HG02981 (cell line): ENCODE data around the gene MOB3B.
"Not testable (repeated sequence)": the region's sequence is repeated elsewhere in the genome, so short reads cannot be mapped to it uniquely, and the experiment has no call there.

ENCODE experiments used
- ATAC-seq: cut with Tn5 transposase; IDR thresholded peaks from one replicate; pipeline ENCODE4 v1.9.1; 2021; ENCODE audit warnings: mild to moderate bottlenecking, moderate library complexity; ENCODE audit not compliant: unreplicated experiment

The MOB3B gene

GRCh38 chr9:27426511-27427271 lies 102.9 kb downstream of the MOB3B start:
- ATAC-seq, result no peak

DNA sequence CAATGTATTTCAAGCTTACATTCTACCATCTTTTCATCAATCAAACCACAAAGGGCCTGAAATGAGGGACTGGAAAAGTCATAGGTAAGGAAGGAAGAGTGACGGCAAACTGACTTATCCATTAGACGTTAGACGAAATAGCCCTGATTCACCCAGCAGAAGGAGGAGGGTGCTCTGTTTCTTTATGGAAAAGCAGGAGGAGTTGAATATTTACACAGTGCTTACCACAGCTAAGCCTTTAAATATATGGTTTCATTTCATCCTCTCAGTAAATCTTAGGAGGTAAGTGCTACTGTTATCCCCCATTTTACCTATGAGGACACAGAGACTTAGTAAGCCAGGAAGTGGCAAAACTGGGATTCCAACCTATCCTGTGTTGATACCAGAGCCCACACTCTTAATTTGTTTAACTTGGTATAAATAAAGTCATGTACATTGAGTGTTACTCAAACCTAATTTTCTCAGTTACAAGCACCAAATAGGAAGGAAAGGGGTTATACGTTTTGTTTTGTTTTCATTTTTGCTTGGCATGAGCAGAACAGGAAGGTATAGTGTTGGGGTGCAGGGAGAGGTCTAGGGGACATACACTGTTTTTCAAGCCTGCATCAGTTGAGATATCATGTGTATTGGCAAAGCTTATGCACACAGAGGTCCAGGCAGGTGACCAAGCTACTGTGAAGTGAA lies 103.6 kb downstream of the MOB3B start:
- no peak for ATAC-seq

- ATAC-seq, result no peak
These were observed 105.5 kb downstream of the MOB3B start for GRCh38 chr9:27423915-27424710.

DNA sequence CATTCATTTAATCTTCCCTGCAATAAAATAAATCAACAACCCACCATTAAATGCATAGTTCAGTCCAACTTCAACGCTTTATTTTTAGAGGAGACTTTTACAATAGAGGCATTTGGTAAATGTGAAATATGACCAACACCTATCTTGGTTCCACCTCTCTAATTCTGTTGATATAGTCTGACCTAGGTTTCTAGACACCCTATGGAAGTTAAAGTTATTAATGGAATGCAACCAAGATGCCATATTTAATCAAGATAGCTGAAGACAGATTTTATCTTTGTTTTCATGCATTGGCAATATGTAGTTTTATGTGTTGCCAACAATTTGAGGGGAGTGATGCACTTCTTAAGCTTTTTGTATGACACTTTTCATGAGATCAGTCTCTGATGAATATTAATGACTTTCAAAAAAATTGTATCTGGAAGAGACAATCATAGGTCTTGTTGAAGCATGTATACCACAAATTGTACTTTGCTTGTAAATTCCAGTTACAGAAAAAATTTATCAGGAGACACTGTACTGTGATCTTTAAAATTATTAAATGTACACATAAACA lies 107.3 kb downstream of the MOB3B start:
- no peak for ATAC-seq

GRCh38 chr9:27421577-27421976 lies 108.0 kb downstream of the MOB3B start:
- ATAC-seq, result no peak

GRCh38 chr9:27419558-27419957 lies 110.1 kb downstream of the MOB3B start:
- ATAC-seq, result not testable (repeated sequence)

GRCh38 chr9:27414220-27414761 lies 115.3 kb downstream of the MOB3B start:
- ATAC-seq, result no peak

- no peak for ATAC-seq
These were observed 115.9 kb downstream of the MOB3B start for GRCh38 chr9:27413511-27414219.

DNA sequence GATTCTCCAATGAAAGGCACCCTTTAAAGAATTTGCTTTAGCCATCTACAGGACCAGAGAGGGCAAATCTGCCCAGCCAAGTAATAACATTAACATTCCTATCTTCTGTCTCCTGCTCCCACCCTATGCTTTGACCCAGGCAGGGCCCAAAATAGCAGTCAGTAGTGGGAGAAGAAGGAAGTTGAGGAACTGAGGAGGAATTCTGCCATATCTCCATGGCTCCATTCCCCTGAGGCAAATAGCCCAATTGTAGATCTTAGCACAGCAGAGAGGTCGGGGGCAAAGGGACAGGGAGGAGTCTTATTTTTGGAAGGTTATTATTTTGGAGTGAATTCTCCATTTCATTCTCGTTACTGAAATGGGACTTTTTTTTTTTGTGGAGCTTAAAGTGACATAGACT lies 116.7 kb downstream of the MOB3B start:
- no peak for ATAC-seq

DNA sequence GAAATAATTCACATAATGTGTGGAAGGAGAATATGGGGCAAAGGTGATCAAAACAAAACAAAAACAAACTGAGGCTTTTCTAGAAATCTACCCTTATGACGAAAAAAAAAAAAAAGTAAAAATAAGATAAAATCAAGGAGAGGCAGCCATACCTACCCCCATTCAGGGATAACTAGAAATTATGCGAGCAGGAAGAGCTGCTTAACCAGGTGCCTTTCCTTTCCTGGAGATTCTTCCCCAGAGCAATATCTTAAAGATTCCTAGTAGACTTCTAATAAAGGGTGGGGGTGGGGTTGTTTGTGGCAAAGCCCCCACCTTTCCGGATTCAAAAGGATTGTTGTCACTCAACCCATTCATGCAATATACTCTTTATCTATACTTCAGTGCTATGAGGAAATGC lies 117.5 kb downstream of the MOB3B start:
- no peak for ATAC-seq

- ATAC-seq, result no peak
These were observed 121.1 kb downstream of the MOB3B start for GRCh38 chr9:27408482-27408881.

- ATAC-seq, result no peak
These were observed 121.6 kb downstream of the MOB3B start for GRCh38 chr9:27408001-27408400.

- ATAC-seq, result no peak
These were observed 122.1 kb downstream of the MOB3B start for GRCh38 chr9:27407491-27407890.

- ATAC-seq, result no peak
These were observed 125.0 kb downstream of the MOB3B start for GRCh38 chr9:27404661-27405060.

GRCh38 chr9:27402626-27403025 lies 127.0 kb downstream of the MOB3B start:
- ATAC-seq, result no peak

- ATAC-seq, result no peak
These were observed 129.2 kb downstream of the MOB3B start for GRCh38 chr9:27400334-27400880.

GRCh38 chr9:27398982-27399653 lies 130.5 kb downstream of the MOB3B start:
- no peak for ATAC-seq

DNA sequence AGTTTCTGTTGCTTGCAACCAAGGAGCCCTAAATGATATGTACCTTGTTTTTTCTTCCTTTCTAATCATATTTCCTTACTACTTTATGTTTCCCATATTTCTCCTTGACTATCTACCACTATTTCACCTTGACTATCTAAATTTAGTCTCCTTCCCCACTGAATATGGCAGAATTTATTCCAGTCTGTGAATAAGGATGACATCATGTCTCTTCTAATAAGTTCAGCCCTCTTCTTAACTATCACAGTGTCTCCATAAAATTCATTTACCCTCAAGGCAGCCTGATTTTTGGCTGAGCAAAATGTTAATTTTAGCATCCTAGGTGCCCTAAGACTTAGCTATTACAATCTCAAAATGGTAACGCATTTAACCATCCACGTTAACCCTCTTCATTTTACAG lies 133.1 kb downstream of the MOB3B start:
- no peak for ATAC-seq

DNA sequence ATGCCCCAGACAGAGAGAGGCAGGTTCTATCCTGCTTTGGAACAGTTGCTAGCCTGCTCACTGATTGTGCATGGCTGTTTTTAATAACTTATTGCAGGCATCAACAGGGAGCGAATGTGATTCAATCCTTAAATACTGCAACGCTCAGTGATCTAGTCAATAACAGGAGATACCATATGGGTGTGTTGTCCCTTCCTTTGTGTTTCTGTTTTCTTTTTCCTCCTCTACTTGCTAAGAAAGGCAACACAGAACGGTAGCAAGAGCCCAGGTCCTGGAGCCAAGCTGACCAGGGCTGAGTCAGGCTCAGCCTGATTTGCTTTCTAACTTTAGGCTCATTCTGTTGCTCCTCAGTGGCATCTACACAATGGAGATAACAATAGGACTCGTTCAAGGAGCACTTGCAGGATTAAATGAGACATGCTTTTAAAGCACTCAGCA lies 134.1 kb downstream of the MOB3B start:
- no peak for ATAC-seq

- no peak for ATAC-seq
These were observed 134.8 kb downstream of the MOB3B start for GRCh38 chr9:27394826-27395201.
